ENCODE data around the gene KRTAP4-4.
"Not testable (repeated sequence)": the region's sequence is repeated elsewhere in the genome, so short reads cannot be mapped to it uniquely, and the experiment has no call there.

Gene KRTAP4-4

DNA sequence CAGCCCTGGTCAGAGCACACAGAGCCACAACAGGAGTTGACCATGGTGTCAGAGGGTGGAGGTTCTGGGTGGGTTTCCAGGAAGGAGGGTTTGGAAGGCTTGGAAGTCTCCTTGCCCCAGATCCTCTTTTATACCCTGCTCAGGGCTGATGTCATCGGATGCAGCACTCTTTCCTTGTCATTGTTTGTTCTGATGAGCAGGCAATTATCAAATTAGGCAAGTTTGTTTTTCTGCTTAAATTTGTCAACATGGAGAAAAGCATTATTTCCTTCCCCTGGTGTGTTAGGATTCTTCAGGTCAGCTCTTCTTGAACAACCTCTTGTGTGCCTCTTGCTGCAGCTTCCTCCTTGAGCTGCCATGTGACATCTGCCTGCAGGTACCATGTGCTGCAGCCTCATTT is at the start of gene KRTAP4-4:
KRTAP4-4 (minus strand) TSS at position 101 of the 400 bp plus-strand sequence; CDS start at position 44, 57 bp downstream.
- DNase-seq = no peak

DNA sequence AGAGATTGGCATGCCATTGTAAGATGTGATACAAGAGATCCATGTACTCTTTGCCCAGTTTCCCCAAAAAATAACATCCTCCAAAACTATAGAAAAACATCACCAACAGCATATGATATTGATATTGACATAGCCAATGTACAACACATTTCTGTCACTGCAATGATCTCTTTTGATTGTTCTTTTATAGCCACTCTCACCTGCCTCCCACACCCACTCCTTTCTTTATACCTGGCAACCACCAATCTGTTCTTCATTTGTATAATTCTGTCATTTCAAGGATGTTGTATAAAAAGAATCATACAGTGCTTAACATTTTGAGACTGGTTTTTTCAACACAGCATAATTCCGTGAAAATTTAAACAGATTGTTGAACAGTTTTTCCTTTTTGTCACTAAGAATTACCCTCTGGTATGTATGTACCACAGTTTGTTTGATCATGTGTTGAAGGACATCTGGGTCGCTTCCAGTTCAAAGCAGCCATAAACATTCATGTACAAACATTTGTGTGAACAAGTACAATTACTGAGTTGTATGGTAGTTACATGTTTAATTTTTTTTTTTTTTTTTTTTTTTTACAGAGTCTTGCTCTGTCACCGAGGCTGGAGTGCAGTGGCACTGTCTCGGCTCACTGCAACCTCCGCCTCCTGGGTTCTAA is 39.0 kb upstream of the KRTAP4-4 start:
- DNase-seq = no peak

DNA sequence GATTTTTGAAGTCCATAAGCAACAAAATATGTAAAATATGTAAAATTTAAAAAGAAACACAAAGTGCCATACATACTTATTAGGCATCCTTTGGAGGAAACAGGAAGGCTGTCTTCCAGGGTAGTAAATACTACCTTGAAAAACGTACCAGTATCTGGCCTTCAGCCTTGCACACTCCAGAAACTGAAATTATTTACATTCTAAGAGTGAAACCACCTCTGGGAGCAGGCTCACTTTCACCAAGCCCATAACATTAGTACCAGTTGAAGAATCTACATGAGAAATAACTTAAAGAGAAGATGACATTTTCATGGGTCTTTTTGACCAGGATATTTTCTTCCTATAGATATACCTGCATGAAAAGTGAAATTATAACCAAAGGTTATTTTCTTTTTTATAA is 35.5 kb upstream of the KRTAP4-4 start:
- no peak for DNase-seq

DNA sequence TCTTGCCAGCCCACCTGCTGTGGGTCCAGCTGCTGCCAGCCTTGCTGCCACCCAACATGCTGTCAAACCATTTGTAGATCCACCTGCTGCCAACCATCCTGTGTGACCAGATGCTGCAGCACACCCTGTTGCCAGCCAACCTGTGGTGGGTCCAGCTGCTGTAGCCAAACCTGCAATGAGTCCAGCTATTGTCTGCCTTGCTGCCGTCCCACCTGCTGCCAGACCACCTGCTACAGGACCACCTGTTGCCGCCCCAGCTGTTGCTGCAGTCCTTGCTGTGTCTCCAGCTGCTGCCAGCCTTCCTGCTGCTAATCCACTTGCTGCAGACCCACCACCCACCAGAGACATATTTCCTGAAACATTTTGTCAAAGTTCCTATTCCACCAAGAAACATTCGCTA is 29.8 kb upstream of the KRTAP4-4 start:
- DNase-seq = no peak

DNA sequence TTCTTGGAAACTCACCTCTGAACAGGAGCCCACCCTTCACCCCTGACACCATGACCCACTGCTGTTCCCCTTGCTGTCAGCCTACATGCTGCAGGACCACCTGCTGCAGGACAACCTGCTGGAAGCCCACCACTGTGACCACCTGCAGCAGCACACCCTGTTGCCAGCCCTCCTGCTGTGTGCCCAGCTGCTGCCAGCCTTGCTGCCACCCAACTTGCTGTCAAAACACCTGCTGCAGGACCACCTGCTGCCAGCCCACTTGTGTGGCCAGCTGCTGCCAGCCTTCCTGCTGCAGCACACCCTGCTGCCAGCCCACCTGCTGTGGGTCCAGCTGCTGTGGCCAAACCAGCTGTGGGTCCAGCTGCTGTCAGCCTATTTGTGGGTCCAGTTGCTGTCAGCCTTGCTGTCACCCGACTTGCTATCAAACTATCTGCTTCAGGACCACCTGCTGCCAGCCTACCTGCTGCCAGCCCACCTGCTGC is 29.3 kb upstream of the KRTAP4-4 start, which contains the start of gene KRTAP9-1:
KRTAP9-1 (plus strand) TSS at position 51 of the 482 bp plus-strand sequence; CDS start at position 51, 0 bp downstream.
- DNase-seq = not testable (repeated sequence)

DNA sequence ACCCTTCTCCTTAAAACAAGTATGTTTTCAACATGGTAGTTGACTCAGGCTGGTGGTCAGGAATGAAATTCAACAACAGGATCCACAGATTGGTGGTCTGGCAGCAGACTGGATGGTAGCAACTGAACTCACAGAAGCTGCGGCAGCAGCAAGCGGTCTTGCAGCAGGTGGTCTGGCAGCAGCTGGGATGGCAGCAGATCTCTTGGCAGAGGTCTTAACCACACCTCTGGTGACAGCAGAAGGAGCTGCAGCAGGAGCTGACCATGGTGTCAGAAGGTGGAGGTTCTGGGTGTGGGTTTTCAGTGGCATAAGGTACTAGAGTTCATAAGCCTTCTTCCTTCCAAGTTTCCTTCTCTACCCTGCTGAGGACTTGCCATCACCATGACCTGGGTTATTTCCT is 26.3 kb upstream of the KRTAP4-4 start:
- DNase-seq = no peak

DNA sequence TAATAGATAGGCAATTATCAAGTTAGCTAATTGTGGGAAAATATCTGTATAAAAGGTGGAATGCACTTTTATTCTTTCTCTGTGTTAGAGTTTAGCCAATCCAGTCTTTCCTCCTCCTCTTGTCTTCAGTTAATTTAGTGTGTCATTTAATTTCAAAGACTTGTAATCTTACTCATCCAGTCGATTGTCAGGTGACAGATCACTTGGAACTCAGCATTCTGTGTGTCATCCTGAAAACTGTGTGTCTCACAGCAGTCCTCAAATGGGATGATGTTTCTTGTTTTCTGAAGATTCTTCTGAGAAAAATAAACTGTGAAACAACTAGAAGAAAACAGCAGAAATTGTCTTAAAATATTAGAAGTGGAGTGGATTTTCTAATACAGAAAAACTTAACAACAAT is 24.5 kb upstream of the KRTAP4-4 start:
- DNase-seq = no peak

DNA sequence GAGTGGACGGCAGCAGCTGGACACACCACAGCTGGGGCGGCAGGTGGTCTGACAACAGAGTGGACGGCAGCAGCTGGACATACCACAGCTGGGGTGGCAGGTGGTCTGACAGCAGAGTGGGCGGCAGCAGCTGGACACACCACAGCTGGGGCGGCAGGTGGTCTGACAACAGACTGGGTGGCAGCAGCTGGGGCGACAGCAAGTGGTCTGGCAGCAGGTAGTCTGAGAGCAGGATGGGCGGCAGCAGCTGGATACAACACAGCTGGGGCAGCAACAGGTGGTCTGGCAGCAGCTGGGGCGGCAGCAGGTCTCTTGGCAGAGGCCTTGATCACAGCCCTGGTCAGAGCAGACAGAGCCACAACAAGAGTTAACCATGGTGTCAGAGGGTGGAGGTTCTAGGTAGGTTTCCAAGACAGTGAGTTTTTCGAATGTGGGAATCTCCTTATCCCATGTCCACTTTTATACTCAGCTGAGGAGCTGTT is 24.0 kb upstream of the KRTAP4-4 start, which contains the start of gene KRTAP4-1:
KRTAP4-1 (minus strand) TSS at position 432 of the 482 bp plus-strand sequence; CDS start at position 375, 57 bp downstream.
- DNase-seq = no peak

DNA sequence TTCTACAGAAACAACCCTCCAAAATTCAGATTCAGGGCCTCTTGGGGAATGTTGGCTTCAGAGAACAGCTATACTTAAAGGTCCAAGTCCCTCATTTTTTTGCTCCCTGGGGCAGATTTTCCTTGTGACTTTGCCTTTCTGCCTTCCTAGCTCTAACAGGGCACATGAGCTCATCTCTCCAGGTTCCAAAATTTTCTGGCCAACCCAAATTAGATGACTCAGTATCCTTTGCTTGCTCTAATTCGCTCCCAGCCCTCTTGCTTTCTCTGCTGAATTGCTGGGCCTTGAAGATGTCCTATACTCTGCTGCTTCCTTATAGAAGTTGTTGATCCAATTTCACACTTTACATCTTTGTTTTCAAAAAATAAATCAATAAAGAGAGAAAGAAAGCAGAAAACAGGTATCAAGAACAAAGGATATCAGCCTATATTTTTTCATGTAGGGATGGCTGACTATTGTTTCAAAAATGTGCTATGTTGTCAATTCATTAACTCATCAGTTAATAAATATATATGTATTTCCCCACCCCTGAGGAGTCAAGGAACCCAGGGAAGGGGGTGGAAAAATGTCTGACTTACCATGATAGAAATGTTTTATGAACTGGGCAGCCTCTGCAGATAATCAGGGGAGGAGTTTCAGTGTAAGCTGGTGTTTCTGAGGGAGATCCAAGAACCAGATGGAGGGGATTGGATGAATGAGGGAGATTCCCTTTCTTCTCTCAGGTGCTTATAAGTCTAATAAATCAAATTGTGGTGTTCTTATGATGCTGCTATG is 18.5 kb upstream of the KRTAP4-4 start:
- no peak for DNase-seq

DNA sequence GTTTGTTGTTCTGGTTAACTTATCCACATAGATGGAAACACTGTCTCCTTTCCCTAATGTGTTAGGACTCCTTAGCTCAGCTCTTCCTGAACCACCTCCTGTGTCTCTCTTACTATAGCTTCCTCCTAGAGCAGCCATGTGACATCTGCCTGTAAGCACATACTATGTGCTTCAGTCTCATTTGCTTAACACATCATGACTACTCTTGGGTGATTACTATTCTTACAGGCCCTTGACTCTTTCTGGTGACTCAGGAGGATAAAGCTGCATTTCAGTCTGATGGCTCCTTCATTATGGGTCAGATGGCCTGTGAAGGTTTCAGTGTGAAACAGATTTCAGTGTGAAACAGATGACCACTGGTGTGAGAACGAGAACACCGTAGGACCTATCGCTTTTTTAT is 17.8 kb upstream of the KRTAP4-4 start:
- no peak for DNase-seq

DNA sequence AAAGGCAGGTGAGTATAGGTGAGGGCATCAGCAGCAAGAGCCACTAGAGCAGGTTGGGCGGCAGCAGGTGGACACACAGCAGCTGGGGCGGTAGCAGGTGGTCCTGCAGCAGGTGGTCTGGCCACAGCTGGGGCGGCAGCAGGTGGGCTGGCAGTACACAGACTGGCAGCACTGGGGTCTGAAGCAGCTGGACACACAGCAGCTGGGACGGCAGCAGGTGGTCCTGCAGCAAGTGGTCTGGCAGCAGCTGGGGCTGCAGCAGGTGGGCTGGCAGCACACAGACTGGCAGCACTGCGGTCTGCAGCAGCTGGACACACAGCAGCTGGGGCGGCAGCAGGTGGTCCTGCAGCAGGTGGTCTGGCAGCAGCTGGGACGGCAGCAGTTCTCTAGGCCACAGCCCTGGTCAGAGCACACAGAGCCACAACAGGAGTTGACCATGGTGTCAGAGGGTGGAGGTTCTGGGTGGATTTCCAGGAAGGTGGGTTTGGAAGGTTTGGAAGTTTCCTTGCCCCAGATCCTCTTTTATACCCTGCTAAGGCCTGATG is 17.3 kb upstream of the KRTAP4-4 start, which contains the start of gene KRTAP4-2:
KRTAP4-2 (minus strand) TSS at position 495 of the 545 bp plus-strand sequence; CDS start at position 438, 57 bp downstream.
- DNase-seq = no peak

DNA sequence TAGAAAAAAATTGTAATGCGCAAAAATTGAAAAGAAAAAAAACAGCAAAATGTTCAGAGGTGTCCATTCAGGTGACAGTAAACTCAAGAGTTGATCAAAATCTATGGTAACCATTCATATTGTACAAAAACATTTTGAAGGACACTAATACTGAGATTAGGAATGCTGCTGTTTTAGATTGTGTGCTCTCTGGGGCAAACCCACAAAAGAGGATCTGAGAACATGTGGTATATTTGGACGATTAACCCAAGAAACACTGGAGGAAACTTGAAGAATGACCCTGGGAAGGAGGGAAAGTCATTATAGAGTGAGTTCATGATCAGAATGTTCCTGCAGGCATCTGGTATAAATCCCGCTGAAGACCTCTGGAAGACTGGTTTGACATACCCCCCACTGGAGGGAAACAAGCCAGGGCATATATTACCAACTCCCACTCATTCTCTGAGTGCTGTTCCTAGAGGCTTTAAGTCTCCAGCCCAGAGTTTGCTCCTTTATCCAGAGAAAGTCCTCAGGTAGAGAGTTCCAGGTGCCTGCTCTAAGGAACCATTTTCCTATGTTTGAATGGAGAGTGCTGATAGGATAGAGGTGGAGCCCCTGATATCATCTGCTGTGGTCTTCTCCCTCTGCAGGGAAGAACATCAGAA is 16.3 kb upstream of the KRTAP4-4 start:
- no peak for DNase-seq

DNA sequence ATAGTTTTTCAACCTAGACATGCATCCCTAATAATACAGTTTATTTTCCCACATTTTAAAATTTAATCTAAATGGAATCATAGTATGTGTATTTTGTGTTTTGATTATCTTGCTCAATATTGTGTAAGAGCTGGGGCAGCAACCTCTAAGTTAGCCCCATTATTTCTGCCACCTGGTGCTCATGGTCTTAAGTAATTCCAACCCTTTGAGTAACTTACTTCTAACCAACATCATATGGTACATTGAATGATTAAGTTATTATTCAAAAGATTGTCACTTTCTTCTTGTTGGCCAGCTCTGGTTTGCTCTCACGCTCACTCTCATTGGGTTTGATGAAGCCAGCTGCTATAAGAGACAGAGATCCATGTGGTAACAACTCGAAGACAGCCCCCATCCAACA is 11.3 kb upstream of the KRTAP4-4 start:
- DNase-seq = no peak

DNA sequence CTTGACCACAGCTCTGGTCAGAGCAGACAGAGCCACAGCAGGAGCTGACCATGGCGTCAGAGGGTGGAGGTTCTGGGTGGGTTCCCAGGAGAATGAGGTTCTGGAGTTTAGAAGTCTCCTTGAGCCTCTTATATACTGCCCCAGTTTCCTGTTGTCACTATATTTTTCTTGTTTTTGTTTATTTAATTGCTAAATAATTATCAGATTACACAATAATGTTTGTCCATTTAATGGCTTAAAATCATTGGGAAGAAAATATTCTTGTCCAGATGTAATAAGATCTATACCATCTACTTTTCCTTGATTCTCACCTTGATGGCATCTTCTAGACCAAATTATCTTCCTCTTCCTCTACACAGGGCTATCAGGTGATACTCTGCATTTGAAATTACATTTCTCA is 7.6 kb upstream of the KRTAP4-4 start, which contains the start of gene KRTAP4-3:
KRTAP4-3 (minus strand) TSS at position 101 of the 400 bp plus-strand sequence; CDS start at position 52, 49 bp downstream.
- no peak for DNase-seq

DNA sequence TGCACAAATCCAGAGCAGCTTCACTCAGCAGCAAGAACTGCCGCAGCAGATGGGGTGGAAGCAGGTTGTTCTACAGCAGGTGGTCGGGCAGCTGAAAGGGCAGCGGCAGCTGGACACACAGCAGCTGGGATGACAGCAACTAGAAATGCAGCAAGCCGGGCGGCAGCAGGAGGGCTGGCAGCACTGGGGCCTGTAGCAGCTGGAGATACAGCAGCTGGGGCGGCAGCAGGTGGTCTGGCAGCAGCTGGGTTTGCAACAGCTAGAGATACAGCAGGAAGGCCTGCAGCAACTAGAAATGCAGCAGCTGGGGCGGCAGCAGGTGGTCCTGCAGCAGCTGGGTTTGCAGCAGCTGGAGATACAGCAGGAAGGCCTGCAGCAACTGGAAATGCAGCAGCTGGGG is 7.0 kb upstream of the KRTAP4-4 start:
- DNase-seq = no peak

DNA sequence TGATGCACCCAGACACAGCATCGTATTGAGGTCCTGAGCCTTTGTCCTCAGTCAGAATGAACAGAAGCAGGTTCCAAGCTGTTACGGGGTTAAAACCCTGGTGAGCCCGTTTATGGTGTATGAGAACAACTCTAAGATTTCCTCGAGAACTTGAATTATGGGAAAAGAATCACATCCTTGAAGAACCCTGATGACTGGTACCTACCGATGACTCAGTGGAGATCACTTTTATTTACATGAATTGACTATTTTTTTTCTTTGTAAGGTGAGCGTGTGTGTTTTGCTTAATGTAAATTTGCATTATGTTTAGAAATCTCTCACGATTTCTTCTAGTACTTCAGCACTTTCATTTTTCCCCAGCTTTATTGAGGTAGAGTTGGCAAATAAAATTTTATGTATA is 3.3 kb upstream of the KRTAP4-4 start:
- DNase-seq = no peak

DNA sequence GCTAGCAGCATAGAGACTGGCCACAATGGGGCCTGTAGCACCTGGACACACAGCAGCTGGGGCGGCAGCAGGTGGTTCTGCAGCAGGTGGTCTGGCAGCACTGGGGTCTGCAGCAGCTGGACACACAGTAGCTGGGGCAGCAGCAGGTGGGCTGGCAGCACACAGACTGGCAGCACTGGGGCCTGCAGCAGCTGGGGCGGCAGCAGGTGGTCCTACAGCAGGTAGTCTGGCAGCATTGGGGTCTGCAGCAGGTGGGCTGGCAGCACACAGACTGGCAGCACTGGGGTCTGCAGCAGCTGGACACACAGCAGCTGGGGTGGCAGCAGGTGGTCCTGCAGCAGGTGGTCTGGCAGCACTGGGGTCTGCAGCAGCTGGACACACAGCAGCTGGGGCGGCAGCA is 358 bp downstream of the KRTAP4-4 start:
- not testable (repeated sequence) for DNase-seq

DNA sequence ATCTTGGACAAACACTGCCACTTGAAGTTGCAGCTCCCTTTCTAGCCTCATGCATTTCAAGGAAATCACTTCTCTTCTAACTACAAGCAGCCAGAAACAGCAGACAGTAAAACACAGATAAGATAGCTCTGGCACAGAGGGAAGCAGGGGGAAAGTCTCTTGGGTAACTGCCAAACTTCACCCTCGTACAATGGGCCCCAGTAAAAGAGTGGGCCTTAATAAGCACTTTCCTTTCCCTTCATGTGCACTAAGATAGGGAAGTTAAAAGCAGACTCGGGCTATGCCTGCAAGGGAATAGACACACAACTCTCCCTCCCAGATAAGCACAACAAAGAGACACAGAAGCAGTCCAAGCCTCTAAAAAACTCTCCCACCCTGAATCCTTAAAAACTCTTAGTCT is 6.7 kb downstream of the KRTAP4-4 start:
- no peak for DNase-seq

DNA sequence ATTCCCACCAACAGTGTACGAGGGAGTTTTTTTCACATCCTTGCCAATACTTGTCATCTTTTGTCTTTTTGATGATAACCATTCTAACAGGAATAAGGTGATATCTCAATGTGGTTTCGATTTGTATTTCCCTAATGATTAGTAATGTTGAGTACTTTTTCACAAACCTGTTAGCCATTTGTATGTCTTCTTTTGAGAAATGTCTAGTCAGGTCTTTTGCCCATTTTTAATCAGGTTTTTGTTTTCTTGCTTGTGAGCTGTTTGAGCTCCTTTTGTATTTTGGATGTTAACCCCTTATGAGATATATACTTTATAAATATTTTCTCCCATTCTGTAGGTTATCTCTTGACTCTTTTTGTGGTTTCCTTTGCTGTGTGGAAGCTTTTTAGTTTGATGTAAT is 9.0 kb downstream of the KRTAP4-4 start:
- DNase-seq = no peak

DNA sequence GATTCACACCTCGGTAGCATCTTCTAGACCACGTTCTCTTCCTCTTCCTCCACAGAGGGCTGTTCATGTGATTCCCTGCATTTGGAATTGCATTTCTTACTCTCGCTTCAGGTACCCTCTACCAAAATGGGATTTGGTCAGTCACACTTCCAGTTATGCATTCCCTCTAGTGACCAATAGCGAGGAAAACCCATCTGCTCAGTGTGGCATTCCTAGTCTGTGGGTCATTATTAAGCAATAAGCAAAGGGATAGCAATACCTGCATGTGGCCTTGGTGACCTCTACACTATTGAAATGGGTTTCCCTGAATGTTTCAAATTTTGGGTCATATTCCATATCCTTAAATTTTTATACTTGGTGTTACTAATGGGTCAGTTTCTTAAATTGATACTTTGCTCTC is 10.5 kb downstream of the KRTAP4-4 start:
- DNase-seq = no peak

DNA sequence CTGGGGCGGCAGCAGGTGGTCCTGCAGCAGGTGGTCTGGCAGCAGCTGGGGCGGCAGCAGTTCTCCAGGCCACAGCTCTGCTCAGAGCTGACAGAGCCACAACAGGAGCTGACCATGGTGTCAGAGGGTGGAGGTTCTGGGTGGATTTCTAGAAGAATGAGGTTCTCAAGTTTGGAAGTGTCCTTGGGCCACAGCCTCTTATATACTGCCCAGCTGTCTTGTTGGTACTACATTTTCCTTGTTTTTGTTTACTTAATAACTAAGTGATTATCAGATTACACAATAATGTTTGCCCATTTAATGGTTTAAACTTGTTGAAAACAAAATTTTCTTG is 10.9 kb downstream of the KRTAP4-4 start, which contains the start of gene KRTAP4-5:
KRTAP4-5 (minus strand) TSS at position 174 of the 334 bp plus-strand sequence; CDS start at position 116, 58 bp downstream.
- no peak for DNase-seq

DNA sequence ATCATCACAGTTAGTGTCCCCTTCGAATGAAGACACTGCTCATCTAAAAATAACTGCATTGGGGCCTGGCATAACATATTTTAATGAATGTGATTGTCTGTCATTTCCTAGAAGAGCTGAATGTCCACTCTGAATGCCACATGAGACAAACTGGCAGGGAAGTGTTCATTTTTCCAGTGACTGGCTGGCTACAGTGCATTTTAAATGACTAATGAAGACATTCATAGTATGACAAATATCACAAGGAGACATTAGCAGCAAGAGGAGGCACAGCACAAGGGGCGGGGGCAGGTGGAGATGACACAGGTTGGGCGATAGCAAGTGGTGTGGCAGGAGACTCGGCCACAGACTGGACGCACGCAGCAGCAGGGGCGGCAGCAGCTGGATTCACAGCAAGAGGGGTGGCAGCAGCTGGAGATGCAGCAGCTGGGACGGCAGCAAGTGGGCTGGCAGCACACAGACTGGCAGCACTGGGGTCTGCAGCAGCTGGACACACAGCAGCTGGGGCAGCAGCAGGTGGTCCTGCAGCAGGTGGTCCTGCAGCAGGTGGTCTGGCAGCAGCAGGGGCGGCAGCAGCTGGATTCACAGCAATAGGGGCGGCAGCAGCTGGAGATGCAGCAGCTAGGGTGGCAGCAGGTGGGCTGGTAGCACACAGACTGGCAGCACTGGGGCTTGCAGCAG is 11.4 kb downstream of the KRTAP4-4 start:
- not testable (repeated sequence) for DNase-seq
